Measurements from ENCODE around the gene MPDU1.
"Not testable (repeated sequence)": the region's sequence is repeated elsewhere in the genome, so short reads cannot be mapped to it uniquely, and the experiment has no call there.

MPDU1 gene

GRCh38 chr17:7580604-7581575 is 2.8 kb upstream of the MPDU1 start:
- in situ Hi-C loops (cut with MboI; ENCODE audit: low sequenced_read_pairs): no loop called here

GRCh38 chr17:7582396-7583252 is 1.0 kb upstream of the MPDU1 start:
- in situ Hi-C loops (cut with MboI; ENCODE audit: low sequenced_read_pairs): no loop called here

DNA sequence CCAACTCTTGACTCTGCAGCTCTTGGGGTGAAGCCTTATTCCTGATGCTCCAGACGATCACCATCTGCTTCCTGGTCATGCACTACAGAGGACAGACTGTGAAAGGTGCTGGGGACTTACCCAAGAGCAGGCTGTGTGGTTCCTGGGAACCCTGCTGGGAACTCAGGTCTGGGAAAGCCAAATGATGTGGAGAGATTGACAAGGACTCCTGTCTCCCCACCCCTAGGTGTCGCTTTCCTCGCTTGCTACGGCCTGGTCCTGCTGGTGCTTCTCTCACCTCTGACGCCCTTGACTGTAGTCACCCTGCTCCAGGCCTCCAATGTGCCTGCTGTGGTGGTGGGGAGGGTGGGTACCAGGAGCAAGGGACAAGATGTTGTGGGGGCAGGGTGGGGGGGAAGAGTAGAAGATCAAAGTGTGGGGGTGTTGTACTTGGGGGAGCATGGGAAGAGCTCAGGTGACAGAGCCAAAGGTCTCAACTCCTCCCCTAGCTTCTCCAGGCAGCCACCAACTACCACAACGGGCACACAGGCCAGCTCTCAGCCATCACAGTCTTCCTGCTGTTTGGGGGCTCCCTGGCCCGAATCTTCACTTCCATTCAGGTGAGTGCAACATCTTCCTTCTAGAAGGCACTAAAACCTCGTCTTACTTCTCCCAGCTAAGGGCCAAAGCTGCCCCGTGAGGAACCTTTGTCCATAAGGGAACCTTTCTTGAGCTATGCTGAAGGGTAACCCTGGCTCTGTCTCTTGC is 3.2 kb downstream of the MPDU1 start:
- in situ Hi-C loops (cut with MboI; ENCODE audit: low sequenced_read_pairs): no loop called here

GRCh38 chr17:7587420-7588151 is 3.9 kb downstream of the MPDU1 start:
- in situ Hi-C loops (cut with MboI; ENCODE audit: low sequenced_read_pairs): no loop called here

GRCh38 chr17:7588553-7589203 is 5.0 kb downstream of the MPDU1 start:
- in situ Hi-C loops (cut with MboI; ENCODE audit: low sequenced_read_pairs): no loop called here

- in situ Hi-C loops (cut with MboI; ENCODE audit: low sequenced_read_pairs): no loop called here
These were observed 5.7 kb downstream of the MPDU1 start for GRCh38 chr17:7589204-7589868.

- in situ Hi-C loops (cut with MboI; ENCODE audit: low sequenced_read_pairs): no loop called here
These were observed 6.4 kb downstream of the MPDU1 start, which contains the start of gene SOX15 for GRCh38 chr17:7589891-7590691. TSS of gene SOX15 (minus strand) at chr17:7590094. CDS start at chr17:7589676, 418 bp downstream.

DNA sequence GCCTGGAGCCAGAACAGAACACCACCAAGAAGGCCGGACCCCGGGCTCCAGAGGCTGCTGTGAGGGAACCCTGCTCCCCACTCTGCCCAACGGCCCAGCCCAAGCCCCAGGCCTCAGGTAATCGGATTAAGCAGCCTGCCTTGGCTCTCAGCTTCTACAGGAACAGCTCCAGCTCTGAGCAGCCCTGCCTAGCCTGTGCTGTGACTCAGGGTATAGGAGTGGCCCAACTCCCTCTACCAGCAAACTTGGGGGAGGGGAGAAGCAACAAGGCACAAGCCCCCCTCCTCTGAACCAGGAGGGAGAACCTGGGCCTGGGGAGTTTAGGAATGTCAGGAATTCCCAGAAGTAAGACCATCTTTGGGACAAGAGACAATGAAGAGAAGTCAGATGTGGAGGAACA is 7.1 kb downstream of the MPDU1 start:
- in situ Hi-C loops (cut with MboI; ENCODE audit: low sequenced_read_pairs): no loop called here

DNA sequence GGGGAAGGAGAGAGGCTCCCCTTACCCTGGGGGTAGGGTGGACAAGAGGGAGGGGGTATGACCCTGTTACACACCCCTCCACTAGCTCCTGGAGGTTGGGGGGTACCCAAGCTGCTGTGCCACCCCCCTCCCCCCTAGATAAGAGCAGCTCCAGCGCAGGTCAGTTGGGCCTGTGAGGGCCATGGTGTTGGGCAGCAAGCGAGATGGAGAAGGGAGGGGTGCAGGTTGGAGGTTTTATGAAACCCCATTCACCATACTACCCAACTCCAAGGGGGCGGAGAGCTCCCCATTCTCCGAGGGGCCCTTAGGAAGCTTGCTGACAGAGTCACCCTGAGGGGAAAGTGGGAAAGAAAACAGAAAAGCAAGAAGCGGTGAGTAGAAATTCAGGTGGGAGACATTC is 7.9 kb downstream of the MPDU1 start:
- in situ Hi-C loops (cut with MboI; ENCODE audit: low sequenced_read_pairs): no loop called here

GRCh38 chr17:7592422-7593021 is 8.9 kb downstream of the MPDU1 start:
- in situ Hi-C loops (cut with MboI; ENCODE audit: low sequenced_read_pairs): no loop called here

GRCh38 chr17:7593296-7593695 is 9.6 kb downstream of the MPDU1 start:
- in situ Hi-C loops (cut with MboI; ENCODE audit: low sequenced_read_pairs): no loop called here

GRCh38 chr17:7597561-7597960 is 13.9 kb downstream of the MPDU1 start:
- in situ Hi-C loops (cut with MboI; ENCODE audit: low sequenced_read_pairs): not testable (repeated sequence)

- in situ Hi-C loops (cut with MboI; ENCODE audit: low sequenced_read_pairs): no loop called here
These were observed 22.6 kb downstream of the MPDU1 start for GRCh38 chr17:7606280-7606679.

DNA sequence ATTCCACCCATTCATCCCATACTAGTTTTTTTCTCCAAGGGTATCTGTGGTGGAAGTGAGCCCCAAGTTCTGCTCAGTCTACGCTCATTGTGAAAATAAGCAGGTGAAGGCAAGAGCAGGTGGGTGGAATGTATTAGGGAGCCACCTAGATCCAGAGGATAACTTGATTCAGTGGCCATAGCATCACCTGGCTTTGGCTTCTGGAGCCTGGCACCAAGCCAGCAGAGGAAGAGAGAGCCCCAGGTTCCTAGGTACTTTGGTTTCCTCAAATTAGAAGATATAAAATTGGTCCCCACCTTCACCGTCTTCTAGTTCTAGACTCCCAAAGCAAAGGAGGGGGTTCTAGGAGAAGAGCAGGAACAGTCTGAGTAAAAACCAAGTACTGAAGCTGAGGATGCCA is 27.0 kb downstream of the MPDU1 start:
- in situ Hi-C loops (cut with MboI; ENCODE audit: low sequenced_read_pairs): no loop called here

- in situ Hi-C loops (cut with MboI; ENCODE audit: low sequenced_read_pairs): no loop called here
These were observed 28.1 kb downstream of the MPDU1 start for GRCh38 chr17:7611635-7612293.

DNA sequence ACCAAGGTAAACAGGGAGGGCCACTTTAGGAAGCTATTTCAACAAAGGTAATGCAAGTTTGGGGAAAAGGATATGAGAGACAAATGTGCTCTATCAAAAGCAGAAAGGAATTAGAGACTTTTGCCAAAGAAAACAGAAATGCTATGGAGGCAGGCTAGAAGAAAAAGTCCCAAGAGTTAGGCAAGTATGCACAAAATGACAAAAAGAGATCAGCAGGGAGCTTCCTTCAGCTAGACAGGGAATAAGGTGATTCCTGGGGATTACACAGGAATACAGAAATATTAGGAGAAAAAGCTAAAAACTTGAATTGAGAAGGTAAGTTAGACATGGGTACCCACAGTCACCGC is 28.6 kb downstream of the MPDU1 start:
- in situ Hi-C loops (cut with MboI; ENCODE audit: low sequenced_read_pairs): no loop called here

DNA sequence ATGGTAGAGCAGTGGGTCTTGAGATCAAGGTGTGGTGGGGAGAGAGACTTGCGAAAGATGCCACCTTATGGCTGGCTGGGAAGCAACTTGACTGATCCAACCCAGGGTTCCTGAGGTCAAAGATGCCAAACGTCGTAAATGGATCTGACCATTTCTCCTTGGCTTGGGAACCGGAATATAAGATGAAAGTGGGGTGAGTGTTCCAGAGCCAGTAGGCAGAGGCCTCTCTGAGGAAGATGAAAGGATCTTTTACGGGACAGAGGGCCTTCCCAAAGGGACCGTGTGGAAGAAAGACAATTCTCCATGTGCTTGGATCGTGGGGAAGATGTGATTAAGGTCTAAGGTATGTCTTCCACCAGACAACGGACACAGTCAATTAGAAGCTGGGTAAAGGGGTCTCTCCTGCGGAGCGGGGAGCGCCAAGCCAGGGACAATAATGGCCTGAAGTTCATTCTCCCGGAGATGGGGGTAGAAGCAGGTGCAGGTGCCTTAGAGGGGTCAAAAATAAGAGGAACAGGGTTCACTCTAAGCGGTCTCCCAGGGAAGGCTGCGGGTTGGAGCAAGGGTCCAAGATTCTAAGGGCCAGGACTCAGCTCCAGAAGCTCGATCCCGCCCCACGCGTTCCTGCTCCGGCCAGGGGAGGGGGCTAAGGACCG is 30.2 kb downstream of the MPDU1 start:
- in situ Hi-C loops (cut with MboI; ENCODE audit: low sequenced_read_pairs): no loop called here
